ENCODE data around the gene NGFR. TPM values are rescaled to one million over a fixed set of nuclear protein-coding genes. Genes with fewer than 3 reads are reported as not detected.
"Not testable (repeated sequence)": the region's sequence is repeated elsewhere in the genome, so short reads cannot be mapped to it uniquely, and the experiment has no call there.

The NGFR gene
- total RNA-seq, 1 experiment from 2014 or later: 2.7 TPM

- in situ Hi-C loops (cut with HindIII; ENCODE audit: low sequenced_read_pairs): no loop called here
- DNase-seq (ENCODE audit: low spot score): no peak
Measured at GRCh38 chr17:49491192-49491769, 3.8 kb upstream of the NGFR start.

GRCh38 chr17:49494399-49494985 is 601 bp upstream of the NGFR start:
- in situ Hi-C loops (cut with HindIII; ENCODE audit: low sequenced_read_pairs): no loop called here
- DNase-seq (ENCODE audit: low spot score): peak; percentile 3

- no peak for DNase-seq (ENCODE audit: low spot score)
- in situ Hi-C loops (cut with HindIII; ENCODE audit: low sequenced_read_pairs): no loop called here
Measured at GRCh38 chr17:49495842-49496182, 719 bp downstream of the NGFR start.

- in situ Hi-C loops (cut with HindIII; ENCODE audit: low sequenced_read_pairs): no loop called here
- peak; percentile 68 for DNase-seq (ENCODE audit: low spot score)
Measured at GRCh38 chr17:49496183-49496866, 1.2 kb downstream of the NGFR start.

- no peak for DNase-seq (ENCODE audit: low spot score)
Measured at GRCh38 chr17:49496867-49497147, 1.7 kb downstream of the NGFR start.

GRCh38 chr17:49497148-49498028 is 2.3 kb downstream of the NGFR start:
- DNase-seq (ENCODE audit: low spot score): peak; percentile 18
- in situ Hi-C loops (cut with HindIII; ENCODE audit: low sequenced_read_pairs): no loop called here

More at GRCh38 chr17:49496867-49497147, 1.7 kb downstream of the NGFR start:
- in situ Hi-C loops (cut with HindIII; ENCODE audit: low sequenced_read_pairs): no loop called here

- DNase-seq (ENCODE audit: low spot score): no peak
- in situ Hi-C loops (cut with HindIII; ENCODE audit: low sequenced_read_pairs): no loop called here
Measured at GRCh38 chr17:49498029-49498615, 3.0 kb downstream of the NGFR start.

- in situ Hi-C loops (cut with HindIII; ENCODE audit: low sequenced_read_pairs): loop anchor here (5.0 kb wide), 1 partner anchor 36 kb away; no protein-coding TSS in a partner anchor
- peak; percentile 82 for DNase-seq (ENCODE audit: low spot score)
Measured at GRCh38 chr17:49501496-49501895, 6.4 kb downstream of the NGFR start.

- DNase-seq (ENCODE audit: low spot score): no peak
- in situ Hi-C loops (cut with HindIII; ENCODE audit: low sequenced_read_pairs): loop anchor here (5.0 kb wide), 1 partner anchor 35 kb away; no protein-coding TSS in a partner anchor
Measured at GRCh38 chr17:49502254-49502653, 7.2 kb downstream of the NGFR start.

GRCh38 chr17:49502680-49503079 is 7.6 kb downstream of the NGFR start:
- in situ Hi-C loops (cut with HindIII; ENCODE audit: low sequenced_read_pairs): loop anchor here (5.0 kb wide), 1 partner anchor 35 kb away; no protein-coding TSS in a partner anchor
- not testable (repeated sequence) for DNase-seq (ENCODE audit: low spot score)

- no peak for DNase-seq (ENCODE audit: low spot score)
- in situ Hi-C loops (cut with HindIII; ENCODE audit: low sequenced_read_pairs): loop anchor here (5.0 kb wide), 1 partner anchor 33 kb away; no protein-coding TSS in a partner anchor
Measured at GRCh38 chr17:49504369-49504768, 9.3 kb downstream of the NGFR start.

GRCh38 chr17:49505854-49506253 is 10.8 kb downstream of the NGFR start:
- no peak for DNase-seq (ENCODE audit: low spot score)
- in situ Hi-C loops (cut with HindIII; ENCODE audit: low sequenced_read_pairs): no loop called here

GRCh38 chr17:49506282-49506681 is 11.2 kb downstream of the NGFR start:
- DNase-seq (ENCODE audit: low spot score): no peak
- in situ Hi-C loops (cut with HindIII; ENCODE audit: low sequenced_read_pairs): no loop called here

- in situ Hi-C loops (cut with HindIII; ENCODE audit: low sequenced_read_pairs): no loop called here
- DNase-seq (ENCODE audit: low spot score): no peak
Measured at GRCh38 chr17:49508061-49508865, 13.2 kb downstream of the NGFR start.

GRCh38 chr17:49508866-49509587 is 13.9 kb downstream of the NGFR start:
- no peak for DNase-seq (ENCODE audit: low spot score)
- in situ Hi-C loops (cut with HindIII; ENCODE audit: low sequenced_read_pairs): no loop called here

- no peak for DNase-seq (ENCODE audit: low spot score)
- in situ Hi-C loops (cut with HindIII; ENCODE audit: low sequenced_read_pairs): no loop called here
Measured at GRCh38 chr17:49509588-49509917, 14.5 kb downstream of the NGFR start.

GRCh38 chr17:49510059-49510719 is 15.1 kb downstream of the NGFR start:
- in situ Hi-C loops (cut with HindIII; ENCODE audit: low sequenced_read_pairs): no loop called here
- DNase-seq (ENCODE audit: low spot score): no peak

- in situ Hi-C loops (cut with HindIII; ENCODE audit: low sequenced_read_pairs): no loop called here
- DNase-seq (ENCODE audit: low spot score): no peak
Measured at GRCh38 chr17:49510720-49511110, 15.6 kb downstream of the NGFR start.
